K562 (cell line): ENCODE measurements around the gene FAM20B. TPM values are rescaled to one million over a fixed set of nuclear protein-coding genes. Genes with fewer than 3 reads are reported as not detected.

Source experiments
- ATF1 ChIP-seq, 2 experiments: fragments of 450-650 bp in 1 of 2; IDR thresholded peaks; 2 replicates each; pipeline ENCODE4 v1.6.1; 2016; ENCODE audit warnings: missing compliant biosample characterization in 1 of 2, missing genetic modification characterization in 1 of 2
- FOS ChIP-seq: IDR thresholded peaks from 3 replicates; pipeline ENCODE4 v1.6.1; 2011; ENCODE audit not compliant: insufficient read length; ENCODE audit errors: extremely low read depth
- HCFC1 ChIP-seq: IDR thresholded peaks from 2 replicates; pipeline ENCODE4 v1.6.1; 2012; ENCODE audit warnings: low read depth, low read length, improper control_type of control experiment
- NEUROD1 ChIP-seq: fragments of 150-350 bp; IDR thresholded peaks from 2 replicates; pipeline ENCODE4 v1.6.1; 2014; ENCODE audit warnings: borderline replicate concordance, low read length, low read depth; ENCODE audit not compliant: partially characterized antibody
- PCBP1 ChIP-seq: fragments of 200-400 bp; formaldehyde crosslinking; IDR thresholded peaks from 2 replicates; pipeline ENCODE4 v1.6.1; 2018; ENCODE audit warnings: mild to moderate bottlenecking, low read depth, low read length; ENCODE audit not compliant: poor library complexity, severe bottlenecking
- PHF20 ChIP-seq: fragments of 450-650 bp; IDR thresholded peaks from 2 replicates; pipeline ENCODE4 v1.6.1; 2018; ENCODE audit not compliant: partially characterized antibody
- POLR2AphosphoS2 ChIP-seq: IDR thresholded peaks from 2 replicates; pipeline ENCODE4 v1.6.1; 2012; ENCODE audit warnings: low read length, improper control_type of control experiment
- RBM15 ChIP-seq: fragments of 200-400 bp; formaldehyde crosslinking; IDR thresholded peaks from 2 replicates; pipeline ENCODE4 v1.6.1; 2018; ENCODE audit warnings: mild to moderate bottlenecking, low read length, moderate library complexity; ENCODE audit not compliant: insufficient read depth
- SIN3B ChIP-seq: fragments of 450-650 bp; IDR thresholded peaks from 2 replicates; pipeline ENCODE4 v1.6.1; 2017; ENCODE audit warnings: low read depth, mild to moderate bottlenecking, moderate library complexity
- SMARCB1 ChIP-seq: IDR thresholded peaks from 2 replicates; pipeline ENCODE4 v1.6.1; 2011; ENCODE audit warnings: improper control_type of control experiment, low read depth; ENCODE audit not compliant: insufficient read length
- SRSF7 ChIP-seq: fragments of 200-400 bp; formaldehyde crosslinking; optimal IDR thresholded peaks from 2 replicates; pipeline ENCODE3; 2017; ENCODE audit warnings: mild to moderate bottlenecking, low read depth, low read length
- WHSC1 ChIP-seq: IDR thresholded peaks from one replicate; pipeline ENCODE4 v1.6.1; 2012; ENCODE audit warnings: low read length, control low read depth, inconsistent platforms
- ZBTB40 ChIP-seq, 2 experiments: fragments of 450-650 bp in 1 of 2; sonication (generic) in 1 of 2; formaldehyde crosslinking in 1 of 2; IDR thresholded peaks; 2 replicates each; pipeline versions ENCODE4 v1.7.1 to v1.9.0; 2016 to 2022; ENCODE audit warnings: inconsistent platforms in 1 of 2, mild to moderate bottlenecking in 1 of 2, missing genetic modification reagents in 1 of 2
- ZBTB49 ChIP-seq: sonication (generic); formaldehyde crosslinking; IDR thresholded peaks from 2 replicates; pipeline ENCODE4 v1.8.0; 2022; ENCODE audit warnings: missing genetic modification reagents, mild to moderate bottlenecking, borderline replicate concordance
- ZNF165 ChIP-seq: fragments of 250-450 bp; sonication (Bioruptor Pico); IDR thresholded peaks from 2 replicates; pipeline ENCODE4 v1.4.0; 2020; ENCODE audit warnings: borderline replicate concordance
- ZNF23 ChIP-seq: fragments of 250-450 bp; sonication (Bioruptor Pico); IDR thresholded peaks from 2 replicates; pipeline ENCODE4 v1.4.0; 2020; ENCODE audit warnings: mild to moderate bottlenecking
- ZNF699 ChIP-seq: fragments of 250-450 bp; sonication (Bioruptor Pico); IDR thresholded peaks from 2 replicates; pipeline ENCODE4 v1.8.0; 2021; ENCODE audit warnings: mild to moderate bottlenecking, moderate library complexity; ENCODE audit not compliant: insufficient replicate concordance
- polyA plus RNA-seq, 8 experiments: library from polyadenylated mRNA; depleted of rRNA in 4 of 8; stranded (reverse) in 5 of 8; unstranded in 3 of 8; fragments of >200 nt; fragmentation: Nextera tagmentation in 2 of 8; fragmentation: Illumina TruSeq in 1 of 8; extraction: Ambion mirVana in 2 of 8; extraction: Trizol in 1 of 8; gene quantifications; 2 replicates each; pipeline versions ENCODE4 v1.2.1 to v1.2.3, GENCODE V29; 2011 to 2014; ENCODE audit warnings: inconsistent platforms in 1 of 8, missing spikeins in 1 of 8
- total RNA-seq, 7 experiments: library from RNA; depleted of rRNA in 6 of 7; stranded (reverse); fragments of >200 nt in 6 of 7; fragmentation: Illumina TruSeq in 2 of 7; extraction: Trizol in 2 of 7; gene quantifications; 2 replicates each; pipeline versions ENCODE4 v1.2.1 to v1.2.3, GENCODE V29; 2011 to 2021; ENCODE audit warnings: low replicate concordance in 1 of 7

The FAM20B gene
- total and polyA plus RNA-seq, 9 of the 15 experiments (the other 6 are each of a cell fraction or from before 2014, with no cell fraction given) = 7.2 to 67.5 (median 42.9) TPM

- TF ChIP-seq SMARCB1 = peak; percentile 3
- TF ChIP-seq RBM15 = no peak
- TF ChIP-seq ZNF23 (CRISPR knock-in tag) = no peak
- TF ChIP-seq PHF20 = no peak
- TF ChIP-seq ZNF165 (CRISPR knock-in tag) = no peak
- no peak for TF ChIP-seq FOS
- TF ChIP-seq ZBTB40 (IDR thresholded peaks at IDR 0.05) = no peak; the same call in 1 of the 2 replicates
- no peak for TF ChIP-seq ZBTB40 (CRISPR knock-in tag; IDR thresholded peaks at IDR 0.05)
- TF ChIP-seq SRSF7 = no peak
- TF ChIP-seq POLR2AphosphoS2 = no peak
- no peak for TF ChIP-seq PCBP1
- TF ChIP-seq WHSC1 = no peak
- 0 out of 2 replicates have a peak, but pooled peaks have one; percentile 8 for TF ChIP-seq HCFC1
- TF ChIP-seq SIN3B = no peak
- no peak for TF ChIP-seq ATF1 (CRISPR knock-in tag; IDR thresholded peaks at IDR 0.05)
- no peak for TF ChIP-seq ATF1 (tag; IDR thresholded peaks at IDR 0.05)
- no peak for TF ChIP-seq ZBTB49 (CRISPR knock-in tag)
- TF ChIP-seq NEUROD1 = peak; percentile 88
- no peak for TF ChIP-seq ZNF699 (CRISPR knock-in tag)
These were observed 8.8 kb upstream of the FAM20B start (continued) for GRCh38 chr1:179016706-179017382.
